HG03175 (cell line): ENCODE results near the gene TNS1.
"Not testable (repeated sequence)": the region's sequence is repeated elsewhere in the genome, so short reads cannot be mapped to it uniquely, and the experiment has no call there.

Experiments used
- ATAC-seq: cut with Tn5 transposase; IDR thresholded peaks from one replicate; pipeline ENCODE4 v1.9.1; 2021; ENCODE audit warnings: mild to moderate bottlenecking, moderate library complexity; ENCODE audit not compliant: unreplicated experiment

TNS1 gene

DNA sequence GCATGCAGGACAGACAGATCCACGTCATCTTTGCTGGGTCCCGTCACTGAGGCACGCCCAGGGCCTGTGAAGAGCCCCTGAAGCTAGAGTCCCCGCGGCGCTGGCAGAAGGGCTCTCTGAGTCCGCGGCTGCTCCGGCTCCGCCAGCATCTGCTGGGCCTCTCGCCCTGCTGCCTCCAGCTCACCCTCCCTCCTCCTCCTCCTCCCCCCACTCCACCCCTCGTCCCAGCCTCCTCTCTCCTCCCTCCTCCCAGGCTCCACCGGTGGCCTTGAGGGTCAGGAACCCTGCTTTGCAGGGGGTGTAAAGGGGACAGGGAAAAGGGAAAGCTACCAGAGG is at the start of gene TNS1:
TNS1 (minus strand) TSS at position 151 of the 336 bp plus-strand sequence; CDS start at position 28, 123 bp downstream.
- ATAC-seq, result no peak

DNA sequence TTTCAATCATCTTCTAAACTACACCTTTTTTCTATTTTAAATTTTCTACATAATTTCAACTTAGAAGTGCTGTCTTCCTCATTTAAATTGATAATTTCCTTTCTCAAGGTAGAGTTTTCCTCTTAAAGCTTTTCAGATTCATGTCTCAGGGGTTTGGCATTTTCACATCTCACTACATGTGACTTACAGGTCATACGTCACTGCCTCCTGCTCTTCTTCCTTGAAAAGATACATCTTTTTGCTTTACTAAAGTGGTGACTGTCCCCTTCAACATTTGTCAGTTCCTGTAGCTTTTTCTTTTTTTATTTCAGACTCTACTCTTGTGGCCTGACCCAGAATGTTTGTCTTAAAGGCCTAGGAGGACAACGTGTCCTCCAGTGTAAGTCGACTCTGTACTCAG is 49.1 kb upstream of the TNS1 start:
- no peak for ATAC-seq

GRCh38 chr2:218047536-218048225 is 44.9 kb upstream of the TNS1 start:
- no peak for ATAC-seq

- peak; percentile 86 for ATAC-seq
Measured at GRCh38 chr2:218046238-218046637, 43.4 kb upstream of the TNS1 start.

GRCh38 chr2:218044599-218044998 is 41.8 kb upstream of the TNS1 start:
- ATAC-seq, result not testable (repeated sequence)

DNA sequence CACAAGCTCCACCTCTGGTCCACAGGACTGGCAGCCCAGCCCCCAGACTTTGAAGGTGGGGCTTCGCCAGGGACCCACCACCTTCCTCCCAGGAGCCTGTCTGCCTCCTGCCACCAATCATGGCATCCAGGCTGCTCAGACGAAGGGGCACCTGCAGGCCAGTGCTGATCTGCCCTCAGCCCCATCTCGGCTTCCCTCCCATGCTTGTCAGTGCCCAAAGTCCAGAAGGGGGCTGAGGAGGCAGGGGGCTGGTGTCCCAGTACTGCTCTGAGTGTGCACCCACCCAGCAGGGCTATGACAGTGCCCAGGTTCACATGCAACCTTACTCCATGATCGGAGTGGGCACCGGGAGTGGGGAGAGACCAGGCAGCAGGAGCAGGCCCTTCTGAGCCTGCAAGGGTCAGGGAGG is 40.9 kb upstream of the TNS1 start:
- ATAC-seq, result no peak

DNA sequence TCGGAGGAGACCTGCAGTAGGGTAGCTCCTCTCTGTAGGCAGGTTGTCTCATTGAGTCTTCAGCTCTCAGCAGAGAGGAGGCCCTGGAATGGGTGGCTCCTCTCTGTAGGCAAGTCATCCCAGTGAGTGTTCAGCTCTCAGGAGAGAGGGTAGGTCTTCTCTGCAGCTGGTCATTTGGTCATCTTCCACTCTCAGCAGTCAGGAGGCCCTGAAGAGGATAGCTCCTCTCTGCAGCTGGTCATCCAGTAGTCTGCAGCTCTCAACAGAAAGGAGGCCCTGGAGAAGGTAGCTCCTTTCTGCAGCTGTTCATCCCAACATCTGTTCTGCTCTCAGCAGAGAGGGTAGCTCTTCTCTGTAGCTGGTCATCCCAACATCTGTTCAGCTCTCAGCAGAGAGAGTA is 40.3 kb upstream of the TNS1 start:
- no peak for ATAC-seq

DNA sequence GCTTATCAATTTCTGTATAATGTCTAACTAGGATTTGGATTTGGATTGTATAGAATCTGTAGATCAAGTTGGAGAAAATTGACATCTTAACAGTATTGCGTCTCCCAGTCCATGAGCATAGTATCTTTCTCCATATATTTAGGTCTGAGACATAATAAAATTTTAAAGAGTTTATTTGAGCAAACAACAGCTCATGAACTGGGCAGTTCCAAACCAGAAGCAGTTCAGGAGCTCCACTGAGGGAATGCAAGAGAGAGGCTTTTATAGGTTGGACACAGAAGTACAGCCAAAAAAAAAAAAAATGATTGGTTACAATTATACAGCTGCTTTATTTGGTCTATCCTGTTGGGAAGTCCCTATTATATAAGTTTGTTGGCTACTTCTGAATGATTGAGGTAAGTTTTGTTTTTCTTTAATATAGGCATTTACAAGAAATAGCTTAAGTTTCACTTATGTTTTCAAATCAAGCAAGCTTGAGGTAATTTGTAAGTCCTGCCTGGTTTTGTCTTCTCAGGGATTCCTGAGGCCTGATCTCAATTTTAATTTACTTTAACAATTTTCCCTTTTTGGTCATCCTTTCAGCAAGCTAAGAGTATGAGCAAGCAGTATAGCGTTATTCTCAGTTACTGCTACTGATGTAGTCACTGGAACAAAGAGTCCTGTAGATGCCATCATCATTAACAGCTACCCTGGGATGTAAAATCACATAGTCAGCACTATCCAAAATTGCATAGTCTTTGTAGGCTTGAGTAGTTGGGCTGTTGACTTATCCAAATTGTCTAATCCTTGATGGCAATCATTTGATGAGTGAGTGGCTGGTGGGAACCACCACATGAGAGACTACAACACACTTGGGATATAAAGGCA is 38.7 kb upstream of the TNS1 start:
- ATAC-seq, result no peak

DNA sequence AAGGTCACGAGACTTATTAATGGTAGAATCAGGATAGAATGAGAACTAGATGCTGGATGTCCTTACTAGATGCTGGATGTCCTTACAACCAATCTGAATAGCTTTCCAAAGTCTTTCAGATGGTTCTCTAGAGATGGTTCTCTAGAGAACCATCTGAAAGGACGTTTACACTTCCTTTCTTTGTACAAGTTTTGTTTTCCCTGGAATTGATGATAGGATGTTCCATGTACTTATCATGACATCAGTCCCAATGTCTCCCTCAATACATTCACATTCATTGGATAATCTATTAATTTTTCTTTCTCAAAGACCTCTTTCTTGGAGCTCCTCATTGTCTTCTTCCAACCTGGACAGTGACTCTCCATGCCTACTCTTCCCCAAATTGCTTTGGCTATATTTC is 38.1 kb upstream of the TNS1 start:
- no peak for ATAC-seq

GRCh38 chr2:218039171-218039570 is 36.4 kb upstream of the TNS1 start:
- no peak for ATAC-seq

GRCh38 chr2:218036371-218036770 is 33.6 kb upstream of the TNS1 start:
- no peak for ATAC-seq

DNA sequence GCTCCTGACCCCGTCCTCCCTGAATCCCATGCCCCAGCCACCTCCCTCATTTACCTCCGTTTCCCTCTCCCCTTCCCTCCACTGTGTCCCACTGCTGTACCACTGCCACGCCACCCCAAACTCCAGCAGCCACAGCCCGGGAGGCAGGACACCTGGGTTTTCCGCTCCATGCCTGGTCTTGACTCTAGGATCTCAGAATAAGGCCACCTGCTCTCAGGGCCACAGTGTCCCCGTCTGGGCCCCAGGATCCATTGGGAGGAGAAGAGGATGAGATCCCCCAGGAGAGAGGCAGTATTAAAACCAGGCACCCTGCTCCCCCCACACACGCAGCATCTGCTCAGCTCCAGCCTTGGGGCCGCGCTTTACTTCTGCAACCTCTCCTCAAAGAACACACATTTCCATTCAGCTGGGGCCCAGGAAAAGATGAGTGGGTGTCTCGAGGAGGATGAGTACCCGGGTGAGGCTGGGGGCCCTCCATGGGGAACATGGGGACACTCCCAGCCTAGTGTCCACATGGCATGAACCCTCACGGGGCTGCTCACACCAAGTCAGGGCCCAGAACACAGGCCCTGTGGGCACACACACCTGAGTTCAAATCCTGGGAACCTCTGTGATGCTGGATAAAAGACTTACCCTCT is 32.8 kb upstream of the TNS1 start:
- no peak for ATAC-seq

DNA sequence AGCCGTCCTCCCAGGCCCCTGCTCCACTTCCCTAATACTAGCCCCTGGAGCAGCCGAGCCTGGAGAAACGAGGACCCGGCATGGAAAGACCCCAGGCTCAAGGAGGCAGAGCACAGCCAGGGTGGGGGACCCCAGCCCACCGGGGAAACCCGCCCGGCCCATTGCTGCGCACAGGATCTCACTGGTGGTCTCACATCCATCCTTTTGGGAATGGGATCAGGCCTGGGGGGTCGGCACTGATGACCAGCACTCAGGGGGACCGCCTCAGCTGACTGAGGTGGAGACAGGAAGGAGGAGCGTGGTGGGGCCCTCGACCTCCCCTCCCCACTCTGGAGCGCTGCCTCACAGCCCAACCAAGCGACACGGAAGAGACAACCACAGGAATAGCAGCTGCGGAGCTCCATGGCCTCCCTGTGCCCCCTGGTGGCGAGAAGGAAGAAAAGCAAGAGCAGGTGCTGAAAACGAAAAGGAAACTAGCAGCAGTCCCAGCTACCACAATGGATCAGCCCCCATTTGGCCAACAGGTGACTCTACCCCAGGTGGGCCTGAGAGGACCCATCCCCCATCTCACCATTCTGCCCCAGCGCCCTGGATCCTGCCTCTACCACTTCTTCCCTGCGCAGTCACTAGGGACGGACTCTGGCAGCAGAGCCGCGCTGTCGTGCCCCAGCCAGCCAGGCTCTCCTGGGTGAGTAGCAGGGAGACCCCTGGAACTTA is 31.9 kb upstream of the TNS1 start:
- ATAC-seq, result peak; percentile 83

- no peak for ATAC-seq
Measured at GRCh38 chr2:218033590-218034496, 31.0 kb upstream of the TNS1 start.

DNA sequence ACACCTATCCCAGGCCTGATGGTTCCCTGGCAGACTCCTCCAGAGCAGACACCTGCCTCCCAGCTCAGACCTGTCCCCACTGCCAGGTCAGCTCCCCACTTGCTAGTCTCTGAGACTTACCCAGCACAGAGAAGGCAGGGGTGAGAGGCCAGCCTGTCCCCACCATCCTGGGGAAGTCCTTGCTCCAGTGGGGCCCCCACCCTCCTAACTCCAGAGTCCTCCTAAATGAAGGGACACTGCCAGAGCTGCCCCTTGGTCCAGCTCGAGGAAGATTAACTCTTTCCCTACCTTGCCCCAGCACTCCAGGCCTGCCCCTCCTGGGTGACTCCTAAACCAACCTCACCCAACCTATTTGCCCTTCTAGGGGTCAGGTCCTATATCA is 30.4 kb upstream of the TNS1 start:
- ATAC-seq, result no peak

DNA sequence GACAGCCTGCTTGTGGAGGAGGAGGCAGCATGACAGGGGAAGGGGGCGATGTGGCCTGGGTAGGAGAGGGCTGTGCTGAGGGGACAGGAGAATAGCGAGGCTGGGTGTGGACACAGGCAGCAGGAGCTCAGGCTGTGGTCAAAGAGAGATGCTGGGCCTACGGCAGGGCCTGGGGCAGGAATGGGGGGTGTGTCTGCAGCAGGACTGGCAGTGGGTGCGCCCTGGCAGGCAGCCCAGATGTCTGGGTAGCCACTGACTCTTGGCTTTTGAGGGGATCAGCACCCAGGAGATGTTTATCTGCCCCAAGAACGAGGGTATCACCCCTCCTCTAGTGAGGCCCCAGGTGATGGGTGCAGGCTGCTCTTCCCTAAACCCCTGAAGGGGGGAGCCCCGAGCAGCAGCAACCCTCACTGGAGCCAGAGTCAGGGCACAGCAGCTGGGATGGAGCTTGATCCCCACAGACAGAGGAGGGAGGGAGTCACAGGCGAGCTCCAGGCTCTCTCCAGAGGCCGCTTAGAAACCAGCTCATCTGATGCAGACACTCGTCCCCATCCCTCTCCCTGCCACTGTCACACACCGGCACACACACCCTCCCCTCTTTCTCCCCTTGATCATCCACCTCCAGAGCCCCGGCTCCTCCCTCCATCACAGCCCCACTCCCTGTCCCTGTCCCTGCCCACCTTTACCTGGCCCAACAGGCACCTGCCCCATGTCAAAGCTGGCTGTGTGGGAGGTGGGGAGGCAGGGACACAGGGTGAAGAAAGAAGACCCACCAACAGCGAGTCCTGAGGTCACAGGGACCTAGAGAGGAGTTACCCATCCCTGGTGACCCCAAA is 29.8 kb upstream of the TNS1 start:
- no peak for ATAC-seq

- ATAC-seq, result no peak
Measured at GRCh38 chr2:218031771-218032257, 29.0 kb upstream of the TNS1 start.

DNA sequence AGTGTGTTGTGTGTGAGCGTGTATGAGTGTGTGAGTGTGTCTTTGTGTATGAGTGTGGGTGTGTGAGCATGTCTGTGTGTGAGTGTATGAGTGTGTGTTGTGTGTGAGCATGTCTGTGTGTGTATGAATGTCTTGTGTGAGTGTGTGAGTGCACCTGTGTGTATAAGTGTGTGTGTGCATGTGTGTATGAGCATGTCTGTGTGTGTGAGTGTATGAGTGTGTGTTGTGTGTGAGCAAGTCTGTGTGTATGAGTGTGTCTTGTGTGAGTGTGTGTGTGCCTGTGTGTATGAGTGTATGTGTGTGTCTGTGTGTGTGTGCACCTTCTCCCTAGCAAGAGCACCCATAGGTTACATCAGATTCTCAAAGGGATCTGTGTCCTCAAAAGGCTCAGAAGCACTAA is 28.5 kb upstream of the TNS1 start:
- no peak for ATAC-seq
